Fibroblast of mammary gland (primary cell): ENCODE data around the gene ARGLU1.

Experiments
- DNase-seq: peaks from one replicate; pipeline ENCODE4 v3.0.0-alpha.2; 2010; ENCODE audit warnings: low read depth
- H3K4me3 ChIP-seq: 2 replicates; pipeline ENCODE4 v1.5.1; 2011; ENCODE audit warnings: low read depth, mild to moderate bottlenecking, low read length, moderate library complexity; ENCODE audit not compliant: control insufficient read depth
- CTCF ChIP-seq: conservative IDR thresholded peaks from 2 replicates; pipeline ENCODE4 v1.5.1; 2011; ENCODE audit warnings: low read depth, low read length, inconsistent platforms; ENCODE audit not compliant: control insufficient read depth, insufficient read depth

ARGLU1 gene

GRCh38 chr13:106561551-106562170 is 6.3 kb downstream of the ARGLU1 start:
- DNase-seq = peak; percentile 31
- no peak overlapping the region for H3K4me3 ChIP-seq

GRCh38 chr13:106560821-106561220 is 7.1 kb downstream of the ARGLU1 start:
- TF ChIP-seq CTCF = no peak
- no peak overlapping the region for H3K4me3 ChIP-seq
- DNase-seq = no peak

More at GRCh38 chr13:106561551-106562170, 6.3 kb downstream of the ARGLU1 start:
- no peak for TF ChIP-seq CTCF

GRCh38 chr13:106558527-106558926 is 9.4 kb downstream of the ARGLU1 start:
- DNase-seq = no peak
- TF ChIP-seq CTCF = no peak
- no peak overlapping the region for H3K4me3 ChIP-seq

- TF ChIP-seq CTCF = no peak
- DNase-seq = no peak
- no peak overlapping the region for H3K4me3 ChIP-seq
Observed at GRCh38 chr13:106555631-106556328, 12.2 kb downstream of the ARGLU1 start.

GRCh38 chr13:106551751-106552150 is 16.2 kb downstream of the ARGLU1 start:
- H3K4me3 ChIP-seq = no peak overlapping the region
- TF ChIP-seq CTCF = no peak
- DNase-seq = no peak

- TF ChIP-seq CTCF = no peak
- no peak overlapping the region for H3K4me3 ChIP-seq
- no peak for DNase-seq
Observed at GRCh38 chr13:106551350-106551749, 16.6 kb downstream of the ARGLU1 start.
